Measurements from ENCODE around the gene PIM3. TPM values are rescaled to one million over a fixed set of nuclear protein-coding genes. Genes with fewer than 3 reads are reported as not detected.

The PIM3 gene
- total RNA-seq, 1 donor from 2014 or later: 97.2 TPM

GRCh38 chr22:49924113-49924833 is 36.3 kb upstream of the PIM3 start:
- Histone ChIP-seq H3K9me3 (no peaks in the 10 kb centered on the region), H3K4me3 (no peak overlapping the region), H3K27ac (no peak overlapping the region), H3K27me3 (no peaks in the 10 kb centered on the region), H3K36me3 (peaks cover 0 to 31% of the 10 kb centered on the region in 2 donors), H3K4me1 (peaks cover 9% of the 10 kb centered on the region)
- TF ChIP-seq CTCF (IDR thresholded peaks at IDR 0.05) (no peak), POLR2A (IDR thresholded peaks at IDR 0.05) (no peak)
- DNase-seq (ENCODE audit: extremely low spot score in 2 of 2): no peak
- intact Hi-C loops (cut with DNase I): loop anchor here (10.0 kb wide), 1 partner anchor 271 kb away; no protein-coding TSS in a partner anchor

- no peak overlapping the region for H3K4me3 ChIP-seq
- TF ChIP-seq POLR2AphosphoS5 (IDR thresholded peaks at IDR 0.05; ENCODE audit: insufficient read depth in 1 of 2, low read depth in 1 of 2): no peak
- peak in 1 of 2 donors; percentile 3 for TF ChIP-seq POLR2A (IDR thresholded peaks at IDR 0.05)
- TF ChIP-seq CTCF (IDR thresholded peaks at IDR 0.05): no peak
- DNase-seq (ENCODE audit: extremely low spot score in 2 of 2): no peak
- peaks cover 0 to 26% of the 10 kb centered on the region in 2 donors for H3K36me3 ChIP-seq
- H3K4me1 ChIP-seq: peaks cover 14% of the 10 kb centered on the region
- no peaks in the 10 kb centered on the region for H3K27me3 ChIP-seq
- H3K9me3 ChIP-seq: no peaks in the 10 kb centered on the region
- intact Hi-C loops (cut with DNase I): loop anchor here (10.0 kb wide), 1 partner anchor 269 kb away; no protein-coding TSS in a partner anchor
- H3K27ac ChIP-seq: no peak overlapping the region
Observed at GRCh38 chr22:49925525-49926128, 34.9 kb upstream of the PIM3 start.

DNA sequence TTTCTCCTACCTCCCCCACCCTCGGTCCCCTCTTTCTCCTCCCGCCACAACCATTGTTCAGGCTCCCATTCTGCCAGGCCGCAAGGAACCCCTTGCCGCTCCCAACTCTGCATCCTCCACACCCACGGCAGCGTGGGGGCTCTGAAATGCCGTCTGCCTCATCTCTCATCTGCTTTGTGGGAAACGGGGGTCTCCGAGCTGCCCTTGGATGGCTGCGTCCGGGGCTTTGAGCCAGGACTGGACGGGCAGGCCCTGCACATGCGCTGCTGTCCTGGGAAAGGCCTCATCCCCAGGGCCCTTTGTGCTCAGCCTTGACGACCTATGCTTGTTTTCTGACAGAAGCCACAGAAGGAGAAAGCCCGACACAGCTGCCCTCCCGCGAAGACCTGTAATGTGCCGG is 33.7 kb upstream of the PIM3 start:
- Histone ChIP-seq H3K27me3 (no peaks in the 10 kb centered on the region), H3K4me1 (peaks cover 24% of the 10 kb centered on the region), H3K9me3 (no peaks in the 10 kb centered on the region), H3K36me3 (peaks cover 0 to 18% of the 10 kb centered on the region in 2 donors), H3K27ac (no peak overlapping the region), H3K4me3 (no peak overlapping the region)
- no peak for DNase-seq (ENCODE audit: extremely low spot score in 2 of 2)
- intact Hi-C loops (cut with DNase I): loop anchor here (10.0 kb wide), 1 partner anchor 268 kb away; no protein-coding TSS in a partner anchor
- TF ChIP-seq POLR2AphosphoS5 (IDR thresholded peaks at IDR 0.05; ENCODE audit: insufficient read depth in 1 of 2, low read depth in 1 of 2) (no peak), POLR2A (IDR thresholded peaks at IDR 0.05) (no peak), CTCF (IDR thresholded peaks at IDR 0.05) (no peak)

- Histone ChIP-seq H3K4me3 (no peak overlapping the region), H3K27me3 (no peaks in the 10 kb centered on the region), H3K4me1 (peaks cover 24% of the 10 kb centered on the region), H3K27ac (no peak overlapping the region), H3K9me3 (no peaks in the 10 kb centered on the region), H3K36me3 (peaks cover 0 to 18% of the 10 kb centered on the region in 2 donors)
- no peak for TF ChIP-seq CTCF (IDR thresholded peaks at IDR 0.05)
- no peak for TF ChIP-seq POLR2A (IDR thresholded peaks at IDR 0.05)
- no peak for TF ChIP-seq POLR2AphosphoS5 (IDR thresholded peaks at IDR 0.05; ENCODE audit: insufficient read depth in 1 of 2, low read depth in 1 of 2)
- DNase-seq (ENCODE audit: extremely low spot score in 2 of 2): no peak
- intact Hi-C loops (cut with DNase I): loop anchor here (10.0 kb wide), 1 partner anchor 267 kb away; no protein-coding TSS in a partner anchor
Observed at GRCh38 chr22:49927483-49928184, 32.9 kb upstream of the PIM3 start.
